ENCODE measurements around the gene PTPN1.

PTPN1 gene

DNA sequence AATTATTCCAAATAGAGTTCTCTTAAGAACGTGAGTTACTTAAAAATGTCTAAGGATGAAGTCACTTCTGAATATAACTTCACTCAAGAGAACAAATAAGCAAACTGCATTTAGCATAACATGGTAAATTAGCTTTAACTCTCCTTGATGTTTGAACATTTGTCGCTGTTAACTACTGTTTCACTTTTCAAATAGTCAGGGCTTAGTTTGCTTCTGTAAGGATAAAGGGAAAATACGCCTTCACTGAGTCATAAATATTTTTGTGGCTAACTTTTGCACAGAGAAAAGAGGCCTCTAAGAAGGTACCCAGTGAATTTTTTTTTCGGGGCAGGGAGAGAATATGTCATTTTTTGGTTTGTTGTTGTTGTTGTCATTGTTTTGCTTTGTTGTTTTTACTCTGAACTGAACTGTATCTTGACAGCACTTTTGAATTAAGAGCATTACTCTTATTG, 8.1 kb downstream of the PTPN1 start:
- H3K4me3 ChIP-seq (ENCODE audit: low read length, poor library complexity, severe bottlenecking): peak overlapping the region; percentile 64
- H3K79me2 ChIP-seq (ENCODE audit: insufficient read depth, low read length): peaks cover 94% of the 10 kb centered on the region
- no peaks in the 10 kb centered on the region for H3F3A ChIP-seq (ENCODE audit: low read depth)
- peaks cover 93% of the 10 kb centered on the region for H3K4me1 ChIP-seq (ENCODE audit: insufficient read depth, low read length, poor library complexity, severe bottlenecking)
- no peaks in the 10 kb centered on the region for H3K36me3 ChIP-seq (ENCODE audit: insufficient read depth, low read length)
- no peaks in the 10 kb centered on the region for H3K9me2 ChIP-seq (replicated peaks; ENCODE audit: low read depth, low read length)
- peak overlapping the region; percentile 57 for H3K9ac ChIP-seq (ENCODE audit: low read depth, low read length, poor library complexity, severe bottlenecking)
- H3K27me3 ChIP-seq (ENCODE audit: insufficient read depth, low read length, poor library complexity, severe bottlenecking): no peaks in the 10 kb centered on the region
- peak overlapping the region; percentile 83 for H3K4me2 ChIP-seq (ENCODE audit: low read depth, low read length, poor library complexity, severe bottlenecking)
- H3K9me3 ChIP-seq (ENCODE audit: insufficient read depth, low read depth, low read length): no peaks in the 10 kb centered on the region
- no peak overlapping the region for H2AFZ ChIP-seq (ENCODE audit: low read length)
- peaks cover 87% of the 10 kb centered on the region for H4K20me1 ChIP-seq (ENCODE audit: insufficient read depth, low read length, poor library complexity, severe bottlenecking)
- TF ChIP-seq, protein P1, sequence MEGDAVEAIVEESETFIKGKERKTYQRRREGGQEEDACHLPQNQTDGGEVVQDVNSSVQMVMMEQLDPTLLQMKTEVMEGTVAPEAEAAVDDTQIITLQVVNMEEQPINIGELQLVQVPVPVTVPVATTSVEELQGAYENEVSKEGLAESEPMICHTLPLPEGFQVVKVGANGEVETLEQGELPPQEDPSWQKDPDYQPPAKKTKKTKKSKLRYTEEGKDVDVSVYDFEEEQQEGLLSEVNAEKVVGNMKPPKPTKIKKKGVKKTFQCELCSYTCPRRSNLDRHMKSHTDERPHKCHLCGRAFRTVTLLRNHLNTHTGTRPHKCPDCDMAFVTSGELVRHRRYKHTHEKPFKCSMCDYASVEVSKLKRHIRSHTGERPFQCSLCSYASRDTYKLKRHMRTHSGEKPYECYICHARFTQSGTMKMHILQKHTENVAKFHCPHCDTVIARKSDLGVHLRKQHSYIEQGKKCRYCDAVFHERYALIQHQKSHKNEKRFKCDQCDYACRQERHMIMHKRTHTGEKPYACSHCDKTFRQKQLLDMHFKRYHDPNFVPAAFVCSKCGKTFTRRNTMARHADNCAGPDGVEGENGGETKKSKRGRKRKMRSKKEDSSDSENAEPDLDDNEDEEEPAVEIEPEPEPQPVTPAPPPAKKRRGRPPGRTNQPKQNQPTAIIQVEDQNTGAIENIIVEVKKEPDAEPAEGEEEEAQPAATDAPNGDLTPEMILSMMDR (conservative IDR thresholded peaks at IDR 0.05; ENCODE audit: low read length): no peak
- no peak for TF ChIP-seq EZH2phosphoT487 (IDR thresholded peaks at IDR 0.05; ENCODE audit: borderline replicate concordance)

DNA sequence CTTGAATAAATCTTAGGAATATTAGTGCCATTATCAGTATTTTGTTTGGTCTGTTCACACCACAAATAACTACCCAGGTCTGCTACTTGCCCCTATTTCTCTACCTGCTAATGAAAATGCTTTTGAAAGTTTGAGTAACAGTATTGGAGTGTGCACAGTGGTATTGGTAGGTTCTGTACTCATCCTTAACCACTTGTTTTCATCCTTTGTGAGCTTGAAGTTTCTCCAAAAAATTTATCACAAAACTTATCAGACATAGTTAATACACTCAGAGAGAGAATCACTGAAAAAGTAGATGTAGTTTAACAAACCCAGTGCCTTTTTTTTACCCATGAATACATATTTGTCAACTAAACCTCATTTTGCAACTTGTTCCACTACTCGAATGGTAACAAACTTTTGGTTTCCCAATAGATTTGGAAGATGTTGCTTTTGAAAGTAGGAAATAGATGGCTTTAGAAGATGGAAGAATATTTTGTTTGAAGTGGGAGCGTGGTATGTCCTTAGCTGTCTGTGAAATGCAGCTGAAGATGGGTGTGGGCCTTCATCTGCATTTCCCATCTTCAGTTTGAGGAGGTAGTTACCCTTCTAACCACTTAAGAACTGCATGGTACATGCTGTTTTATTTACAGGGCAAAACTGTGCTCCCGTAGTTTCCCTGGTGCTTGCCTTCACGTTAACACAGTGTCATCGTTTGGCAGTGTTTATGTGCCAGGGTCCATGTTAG, 9.0 kb downstream of the PTPN1 start:
- Histone ChIP-seq H3K79me2 (ENCODE audit: insufficient read depth, low read length) (peaks cover 91% of the 10 kb centered on the region), H3K9ac (ENCODE audit: low read depth, low read length, poor library complexity, severe bottlenecking) (peak overlapping the region; percentile 8), H3K36me3 (ENCODE audit: insufficient read depth, low read length) (no peaks in the 10 kb centered on the region), H3K4me2 (ENCODE audit: low read depth, low read length, poor library complexity, severe bottlenecking) (peak overlapping the region; percentile 83), H3K4me1 (ENCODE audit: insufficient read depth, low read length, poor library complexity, severe bottlenecking) (peaks cover 93% of the 10 kb centered on the region), H3F3A (ENCODE audit: low read depth) (no peaks in the 10 kb centered on the region), H3K4me3 (ENCODE audit: low read length, poor library complexity, severe bottlenecking) (peak overlapping the region; percentile 61), H3K27me3 (ENCODE audit: insufficient read depth, low read length, poor library complexity, severe bottlenecking) (no peaks in the 10 kb centered on the region), H3K9me3 (ENCODE audit: insufficient read depth, low read depth, low read length) (no peaks in the 10 kb centered on the region), H3K9me2 (replicated peaks; ENCODE audit: low read depth, low read length) (no peaks in the 10 kb centered on the region), H2AFZ (ENCODE audit: low read length) (no peak overlapping the region), H4K20me1 (ENCODE audit: insufficient read depth, low read length, poor library complexity, severe bottlenecking) (peaks cover 82% of the 10 kb centered on the region)
- no peak for TF ChIP-seq EZH2phosphoT487 (IDR thresholded peaks at IDR 0.05; ENCODE audit: borderline replicate concordance)
- TF ChIP-seq, protein P1 (conservative IDR thresholded peaks at IDR 0.05; ENCODE audit: low read length): no peak

DNA sequence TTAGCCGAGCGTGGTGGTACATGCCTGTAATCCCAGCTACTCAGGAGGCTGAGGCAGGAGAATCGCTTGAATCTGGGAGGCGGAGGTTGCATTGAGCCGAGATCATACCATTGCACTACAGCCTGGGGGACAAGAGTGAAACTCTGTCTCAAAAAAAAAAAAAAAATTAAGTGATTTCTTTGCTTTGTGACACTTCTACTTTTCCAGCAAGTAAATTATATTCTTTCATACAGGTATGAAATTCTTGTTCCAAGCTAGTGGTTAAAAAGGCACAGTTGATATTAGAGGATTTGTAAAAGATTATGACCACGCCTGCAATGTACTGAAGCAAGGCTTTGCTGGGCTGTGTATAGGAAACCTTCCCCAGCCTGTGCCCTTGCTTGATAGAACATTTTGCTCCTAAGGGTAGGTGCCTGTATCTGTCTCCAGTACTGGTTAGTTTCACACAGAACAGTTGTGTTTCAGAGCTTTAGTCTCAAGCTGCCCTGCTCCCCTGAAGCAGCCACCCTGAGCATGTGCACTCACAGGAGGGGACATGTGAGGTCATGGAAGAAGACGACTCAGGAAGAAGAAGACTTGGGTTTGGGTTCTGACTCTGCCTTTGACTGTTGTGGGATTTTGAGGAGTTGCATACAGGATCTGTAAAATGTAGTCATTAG, 10.2 kb downstream of the PTPN1 start:
- peaks cover 73% of the 10 kb centered on the region for H4K20me1 ChIP-seq (ENCODE audit: insufficient read depth, low read length, poor library complexity, severe bottlenecking)
- peaks cover 85% of the 10 kb centered on the region for H3K4me1 ChIP-seq (ENCODE audit: insufficient read depth, low read length, poor library complexity, severe bottlenecking)
- H3K9me2 ChIP-seq (replicated peaks; ENCODE audit: low read depth, low read length): no peaks in the 10 kb centered on the region
- H3K4me2 ChIP-seq (ENCODE audit: low read depth, low read length, poor library complexity, severe bottlenecking): peak overlapping the region; percentile 83
- H3K9me3 ChIP-seq (ENCODE audit: insufficient read depth, low read depth, low read length): no peaks in the 10 kb centered on the region
- H3F3A ChIP-seq (ENCODE audit: low read depth): no peaks in the 10 kb centered on the region
- H3K27me3 ChIP-seq (ENCODE audit: insufficient read depth, low read length, poor library complexity, severe bottlenecking): no peaks in the 10 kb centered on the region
- no peak overlapping the region for H3K4me3 ChIP-seq (ENCODE audit: low read length, poor library complexity, severe bottlenecking)
- no peaks in the 10 kb centered on the region for H3K36me3 ChIP-seq (ENCODE audit: insufficient read depth, low read length)
- H3K9ac ChIP-seq (ENCODE audit: low read depth, low read length, poor library complexity, severe bottlenecking): no peak overlapping the region
- TF ChIP-seq, protein P1 (conservative IDR thresholded peaks at IDR 0.05; ENCODE audit: low read length): no peak
- no peak for TF ChIP-seq EZH2phosphoT487 (IDR thresholded peaks at IDR 0.05; ENCODE audit: borderline replicate concordance)
- no peak overlapping the region for H2AFZ ChIP-seq (ENCODE audit: low read length)
- peaks cover 90% of the 10 kb centered on the region for H3K79me2 ChIP-seq (ENCODE audit: insufficient read depth, low read length)
